ENCODE results near the gene RENBP. TPM values are rescaled to one million over a fixed set of nuclear protein-coding genes. Genes with fewer than 3 reads are reported as not detected.

The RENBP gene
- total and polyA plus RNA-seq, 9 of the 15 experiments (the other 6 are each of a cell fraction or from before 2014, with no cell fraction given): 0.07 to 14.8 (median 10.6) TPM; not detected in 1

DNA sequence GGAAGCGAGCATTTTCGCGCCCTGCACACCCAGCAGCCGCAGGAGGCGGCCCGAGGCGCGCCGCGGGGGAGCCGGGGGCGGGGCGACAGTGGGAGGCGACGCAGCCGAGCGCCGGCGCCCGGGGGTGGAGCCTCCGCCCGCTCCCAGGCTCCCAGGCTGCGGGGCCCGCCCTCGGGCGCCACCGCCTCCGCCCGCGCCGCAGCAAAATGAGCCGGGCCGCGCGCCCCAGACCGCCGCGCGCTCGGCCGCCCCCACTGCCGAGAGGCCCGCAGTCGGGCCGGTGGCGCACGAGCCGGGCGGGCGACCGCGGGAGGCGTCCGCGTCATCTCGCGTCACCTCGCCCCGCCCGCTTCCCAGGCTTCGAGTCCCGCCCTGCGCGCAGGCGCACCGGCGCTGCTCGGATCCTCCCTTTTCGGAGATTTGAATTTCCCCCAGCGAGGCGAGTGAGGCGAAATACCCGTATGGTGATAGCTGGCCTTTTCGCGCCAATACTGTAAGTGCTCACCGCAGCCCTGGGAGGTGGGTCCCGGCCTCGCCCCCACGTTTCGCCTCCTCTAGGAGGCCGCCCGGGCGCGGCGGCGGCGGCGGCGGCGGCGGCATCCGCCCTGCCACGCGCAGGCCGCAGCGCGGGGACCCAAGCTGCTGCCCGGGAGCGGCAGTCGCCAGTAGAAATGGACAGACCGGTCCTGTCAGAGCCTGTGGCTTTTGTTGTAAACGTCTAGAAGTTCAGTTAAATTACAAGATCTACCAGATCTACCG lies 28.1 kb upstream of the RENBP start, which contains the start of gene TMEM187 (continued):
- TF ChIP-seq, protein P1, sequence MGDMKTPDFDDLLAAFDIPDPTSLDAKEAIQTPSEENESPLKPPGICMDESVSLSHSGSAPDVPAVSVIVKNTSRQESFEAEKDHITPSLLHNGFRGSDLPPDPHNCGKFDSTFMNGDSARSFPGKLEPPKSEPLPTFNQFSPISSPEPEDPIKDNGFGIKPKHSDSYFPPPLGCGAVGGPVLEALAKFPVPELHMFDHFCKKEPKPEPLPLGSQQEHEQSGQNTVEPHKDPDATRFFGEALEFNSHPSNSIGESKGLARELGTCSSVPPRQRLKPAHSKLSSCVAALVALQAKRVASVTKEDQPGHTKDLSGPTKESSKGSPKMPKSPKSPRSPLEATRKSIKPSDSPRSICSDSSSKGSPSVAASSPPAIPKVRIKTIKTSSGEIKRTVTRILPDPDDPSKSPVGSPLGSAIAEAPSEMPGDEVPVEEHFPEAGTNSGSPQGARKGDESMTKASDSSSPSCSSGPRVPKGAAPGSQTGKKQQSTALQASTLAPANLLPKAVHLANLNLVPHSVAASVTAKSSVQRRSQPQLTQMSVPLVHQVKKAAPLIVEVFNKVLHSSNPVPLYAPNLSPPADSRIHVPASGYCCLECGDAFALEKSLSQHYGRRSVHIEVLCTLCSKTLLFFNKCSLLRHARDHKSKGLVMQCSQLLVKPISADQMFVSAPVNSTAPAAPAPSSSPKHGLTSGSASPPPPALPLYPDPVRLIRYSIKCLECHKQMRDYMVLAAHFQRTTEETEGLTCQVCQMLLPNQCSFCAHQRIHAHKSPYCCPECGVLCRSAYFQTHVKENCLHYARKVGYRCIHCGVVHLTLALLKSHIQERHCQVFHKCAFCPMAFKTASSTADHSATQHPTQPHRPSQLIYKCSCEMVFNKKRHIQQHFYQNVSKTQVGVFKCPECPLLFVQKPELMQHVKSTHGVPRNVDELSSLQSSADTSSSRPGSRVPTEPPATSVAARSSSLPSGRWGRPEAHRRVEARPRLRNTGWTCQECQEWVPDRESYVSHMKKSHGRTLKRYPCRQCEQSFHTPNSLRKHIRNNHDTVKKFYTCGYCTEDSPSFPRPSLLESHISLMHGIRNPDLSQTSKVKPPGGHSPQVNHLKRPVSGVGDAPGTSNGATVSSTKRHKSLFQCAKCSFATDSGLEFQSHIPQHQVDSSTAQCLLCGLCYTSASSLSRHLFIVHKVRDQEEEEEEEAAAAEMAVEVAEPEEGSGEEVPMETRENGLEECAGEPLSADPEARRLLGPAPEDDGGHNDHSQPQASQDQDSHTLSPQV (IDR thresholded peaks at IDR 0.05): peak; percentile 49; the same call in 1 of the 2 replicates
- TF ChIP-seq FIP1L1 (IDR thresholded peaks at IDR 0.05; ENCODE audit: low read depth, low read length, poor library complexity, severe bottlenecking): no peak
- TF ChIP-seq SMARCA4 (IDR thresholded peaks at IDR 0.05): no peak
- TF ChIP-seq, protein P2, sequence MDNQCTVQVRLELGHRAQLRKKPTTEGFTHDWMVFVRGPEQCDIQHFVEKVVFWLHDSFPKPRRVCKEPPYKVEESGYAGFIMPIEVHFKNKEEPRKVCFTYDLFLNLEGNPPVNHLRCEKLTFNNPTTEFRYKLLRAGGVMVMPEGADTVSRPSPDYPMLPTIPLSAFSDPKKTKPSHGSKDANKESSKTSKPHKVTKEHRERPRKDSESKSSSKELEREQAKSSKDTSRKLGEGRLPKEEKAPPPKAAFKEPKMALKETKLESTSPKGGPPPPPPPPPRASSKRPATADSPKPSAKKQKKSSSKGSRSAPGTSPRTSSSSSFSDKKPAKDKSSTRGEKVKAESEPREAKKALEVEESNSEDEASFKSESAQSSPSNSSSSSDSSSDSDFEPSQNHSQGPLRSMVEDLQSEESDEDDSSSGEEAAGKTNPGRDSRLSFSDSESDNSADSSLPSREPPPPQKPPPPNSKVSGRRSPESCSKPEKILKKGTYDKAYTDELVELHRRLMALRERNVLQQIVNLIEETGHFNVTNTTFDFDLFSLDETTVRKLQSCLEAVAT (IDR thresholded peaks at IDR 0.05): no peak
- TF ChIP-seq, protein P3, sequence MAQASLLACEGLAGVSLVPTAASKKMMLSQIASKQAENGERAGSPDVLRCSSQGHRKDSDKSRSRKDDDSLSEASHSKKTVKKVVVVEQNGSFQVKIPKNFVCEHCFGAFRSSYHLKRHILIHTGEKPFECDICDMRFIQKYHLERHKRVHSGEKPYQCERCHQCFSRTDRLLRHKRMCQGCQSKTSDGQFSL (CRISPR knock-in tag; IDR thresholded peaks at IDR 0.05): no peak
- TF ChIP-seq, protein P3 (tag; IDR thresholded peaks at IDR 0.05): no peak
- no peak for TF ChIP-seq NFIC (IDR thresholded peaks at IDR 0.05)
- no peak for TF ChIP-seq ZNF408 (CRISPR knock-in tag; IDR thresholded peaks at IDR 0.05; ENCODE audit: low read depth)
- TF ChIP-seq ZNF699 (CRISPR knock-in tag; IDR thresholded peaks at IDR 0.05; ENCODE audit: insufficient replicate concordance): no peak
- TF ChIP-seq ZNF785 (CRISPR knock-in tag; IDR thresholded peaks at IDR 0.05): no peak
- TF ChIP-seq, protein P4, sequence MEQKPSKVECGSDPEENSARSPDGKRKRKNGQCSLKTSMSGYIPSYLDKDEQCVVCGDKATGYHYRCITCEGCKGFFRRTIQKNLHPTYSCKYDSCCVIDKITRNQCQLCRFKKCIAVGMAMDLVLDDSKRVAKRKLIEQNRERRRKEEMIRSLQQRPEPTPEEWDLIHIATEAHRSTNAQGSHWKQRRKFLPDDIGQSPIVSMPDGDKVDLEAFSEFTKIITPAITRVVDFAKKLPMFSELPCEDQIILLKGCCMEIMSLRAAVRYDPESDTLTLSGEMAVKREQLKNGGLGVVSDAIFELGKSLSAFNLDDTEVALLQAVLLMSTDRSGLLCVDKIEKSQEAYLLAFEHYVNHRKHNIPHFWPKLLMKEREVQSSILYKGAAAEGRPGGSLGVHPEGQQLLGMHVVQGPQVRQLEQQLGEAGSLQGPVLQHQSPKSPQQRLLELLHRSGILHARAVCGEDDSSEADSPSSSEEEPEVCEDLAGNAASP (IDR thresholded peaks at IDR 0.05): no peak
- TF ChIP-seq NFE2 (IDR thresholded peaks at IDR 0.05; ENCODE audit: low read depth): no peak
- TF ChIP-seq SRSF9 (IDR thresholded peaks at IDR 0.05; ENCODE audit: borderline replicate concordance, low read depth, low read length): no peak
- TF ChIP-seq, protein P5, sequence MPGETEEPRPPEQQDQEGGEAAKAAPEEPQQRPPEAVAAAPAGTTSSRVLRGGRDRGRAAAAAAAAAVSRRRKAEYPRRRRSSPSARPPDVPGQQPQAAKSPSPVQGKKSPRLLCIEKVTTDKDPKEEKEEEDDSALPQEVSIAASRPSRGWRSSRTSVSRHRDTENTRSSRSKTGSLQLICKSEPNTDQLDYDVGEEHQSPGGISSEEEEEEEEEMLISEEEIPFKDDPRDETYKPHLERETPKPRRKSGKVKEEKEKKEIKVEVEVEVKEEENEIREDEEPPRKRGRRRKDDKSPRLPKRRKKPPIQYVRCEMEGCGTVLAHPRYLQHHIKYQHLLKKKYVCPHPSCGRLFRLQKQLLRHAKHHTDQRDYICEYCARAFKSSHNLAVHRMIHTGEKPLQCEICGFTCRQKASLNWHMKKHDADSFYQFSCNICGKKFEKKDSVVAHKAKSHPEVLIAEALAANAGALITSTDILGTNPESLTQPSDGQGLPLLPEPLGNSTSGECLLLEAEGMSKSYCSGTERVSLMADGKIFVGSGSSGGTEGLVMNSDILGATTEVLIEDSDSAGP (CRISPR knock-in tag; IDR thresholded peaks at IDR 0.05): no peak
- TF ChIP-seq, protein P6, sequence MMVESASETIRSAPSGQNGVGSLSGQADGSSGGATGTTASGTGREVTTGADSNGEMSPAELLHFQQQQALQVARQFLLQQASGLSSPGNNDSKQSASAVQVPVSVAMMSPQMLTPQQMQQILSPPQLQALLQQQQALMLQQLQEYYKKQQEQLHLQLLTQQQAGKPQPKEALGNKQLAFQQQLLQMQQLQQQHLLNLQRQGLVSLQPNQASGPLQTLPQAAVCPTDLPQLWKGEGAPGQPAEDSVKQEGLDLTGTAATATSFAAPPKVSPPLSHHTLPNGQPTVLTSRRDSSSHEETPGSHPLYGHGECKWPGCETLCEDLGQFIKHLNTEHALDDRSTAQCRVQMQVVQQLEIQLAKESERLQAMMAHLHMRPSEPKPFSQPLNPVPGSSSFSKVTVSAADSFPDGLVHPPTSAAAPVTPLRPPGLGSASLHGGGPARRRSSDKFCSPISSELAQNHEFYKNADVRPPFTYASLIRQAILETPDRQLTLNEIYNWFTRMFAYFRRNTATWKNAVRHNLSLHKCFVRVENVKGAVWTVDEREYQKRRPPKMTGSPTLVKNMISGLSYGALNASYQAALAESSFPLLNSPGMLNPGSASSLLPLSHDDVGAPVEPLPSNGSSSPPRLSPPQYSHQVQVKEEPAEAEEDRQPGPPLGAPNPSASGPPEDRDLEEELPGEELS (CRISPR knock-in tag; IDR thresholded peaks at IDR 0.05; ENCODE audit: borderline replicate concordance): no peak
